ENCODE measurements around the gene TNPO3.

DNA sequence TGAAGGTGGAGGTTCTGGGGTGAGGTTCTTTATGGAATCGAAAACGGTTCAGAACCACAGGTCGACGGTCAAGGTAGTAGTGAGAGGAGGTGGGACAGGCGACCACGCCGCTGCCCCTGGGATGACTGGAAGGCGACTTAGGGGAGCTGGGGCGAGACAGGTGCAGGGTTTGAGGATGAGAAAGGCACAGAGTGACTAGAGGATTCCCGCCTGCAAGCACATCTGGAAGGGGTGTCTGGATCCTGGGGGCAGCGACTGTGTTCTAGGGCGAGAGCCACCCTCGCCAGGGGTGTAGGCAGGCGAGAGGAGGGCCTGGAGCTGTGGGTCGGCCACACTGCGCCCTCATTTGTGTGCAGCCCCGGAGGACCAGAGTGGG is 117.7 kb downstream of the TNPO3 start:
- TF ChIP-seq, protein P1, sequence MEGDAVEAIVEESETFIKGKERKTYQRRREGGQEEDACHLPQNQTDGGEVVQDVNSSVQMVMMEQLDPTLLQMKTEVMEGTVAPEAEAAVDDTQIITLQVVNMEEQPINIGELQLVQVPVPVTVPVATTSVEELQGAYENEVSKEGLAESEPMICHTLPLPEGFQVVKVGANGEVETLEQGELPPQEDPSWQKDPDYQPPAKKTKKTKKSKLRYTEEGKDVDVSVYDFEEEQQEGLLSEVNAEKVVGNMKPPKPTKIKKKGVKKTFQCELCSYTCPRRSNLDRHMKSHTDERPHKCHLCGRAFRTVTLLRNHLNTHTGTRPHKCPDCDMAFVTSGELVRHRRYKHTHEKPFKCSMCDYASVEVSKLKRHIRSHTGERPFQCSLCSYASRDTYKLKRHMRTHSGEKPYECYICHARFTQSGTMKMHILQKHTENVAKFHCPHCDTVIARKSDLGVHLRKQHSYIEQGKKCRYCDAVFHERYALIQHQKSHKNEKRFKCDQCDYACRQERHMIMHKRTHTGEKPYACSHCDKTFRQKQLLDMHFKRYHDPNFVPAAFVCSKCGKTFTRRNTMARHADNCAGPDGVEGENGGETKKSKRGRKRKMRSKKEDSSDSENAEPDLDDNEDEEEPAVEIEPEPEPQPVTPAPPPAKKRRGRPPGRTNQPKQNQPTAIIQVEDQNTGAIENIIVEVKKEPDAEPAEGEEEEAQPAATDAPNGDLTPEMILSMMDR (IDR thresholded peaks at IDR 0.05) = no peak
- TF ChIP-seq POLR2A (IDR thresholded peaks at IDR 0.05) = no peak

Data from adrenal gland (tissue), 5 donors.